Right ventricle myocardium superior (tissue), 1 donor: ENCODE results near the gene CTIF. TPM values are rescaled to one million over a fixed set of nuclear protein-coding genes. Genes with fewer than 3 reads are reported as not detected.
A peak's percentile ranks its signal among the peaks of the same experiment; 100 is the strongest.

ENCODE experiments used
- ATAC-seq: fragments of 200-7000 bp; cut with Tn5 transposase; one replicate; pipeline ENCODE4 v1.9.1; 2020; ENCODE audit warnings: mild to moderate bottlenecking; ENCODE audit not compliant: poor library complexity
- DNase-seq: peaks from one replicate; pipeline ENCODE4 v3.0.0-alpha.2; 2020
- intact Hi-C: fragments of 100-400 bp; cut with DNase I; formaldehyde crosslinking; loops from one replicate; pipeline ENCODE4 v1.11.2; 2022
- total RNA-seq: library from RNA; stranded (reverse); fragmentation: NEBNext Ultra II Directional; extraction: Animal tissue kit (Norgen Biotek cat#: 25700); gene quantifications from one replicate; pipeline ENCODE4 v1.2.1, GENCODE V29; 2021
- donor health status: DM: no; HTN: yes; CAD: no; lungs with severe emphysema.

Gene CTIF
- total RNA-seq, 1 donor from 2014 or later = 54.5 TPM

DNA sequence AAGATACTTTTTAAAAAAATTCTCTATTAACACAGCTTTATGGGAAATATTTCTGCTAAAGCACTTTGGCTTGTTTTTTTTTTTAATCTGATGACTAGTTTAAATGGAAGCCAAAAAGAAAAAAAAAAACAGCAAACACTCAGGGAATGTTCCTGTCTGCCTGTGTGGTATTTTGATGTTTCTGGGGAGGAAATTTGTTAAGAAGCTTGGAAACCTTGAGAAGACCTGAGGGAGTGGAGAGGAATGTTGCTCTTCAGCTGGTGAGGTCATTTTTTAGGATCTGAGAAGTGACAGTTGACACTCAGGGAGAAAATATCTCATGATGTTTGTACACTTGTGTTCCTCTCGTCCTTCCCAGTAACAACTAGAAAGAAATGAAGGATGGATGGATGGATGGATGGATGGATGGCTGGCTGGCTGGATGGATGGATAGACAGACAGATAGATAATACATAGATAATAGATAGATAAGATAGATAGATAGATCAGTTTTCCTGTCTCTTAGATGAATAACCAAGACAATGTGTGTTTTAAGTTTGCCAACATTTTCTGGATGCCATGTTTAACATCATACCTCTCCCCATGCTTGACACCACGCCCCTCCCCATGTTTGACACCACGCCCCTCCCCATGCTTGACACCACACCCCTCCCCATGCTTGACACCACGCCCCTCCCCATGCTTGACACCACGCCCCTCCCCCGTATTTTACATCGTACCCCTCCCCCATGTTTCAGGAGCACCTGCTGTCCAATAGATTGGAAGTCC is 84.8 kb downstream of the CTIF start:
- no peak for ATAC-seq

DNA sequence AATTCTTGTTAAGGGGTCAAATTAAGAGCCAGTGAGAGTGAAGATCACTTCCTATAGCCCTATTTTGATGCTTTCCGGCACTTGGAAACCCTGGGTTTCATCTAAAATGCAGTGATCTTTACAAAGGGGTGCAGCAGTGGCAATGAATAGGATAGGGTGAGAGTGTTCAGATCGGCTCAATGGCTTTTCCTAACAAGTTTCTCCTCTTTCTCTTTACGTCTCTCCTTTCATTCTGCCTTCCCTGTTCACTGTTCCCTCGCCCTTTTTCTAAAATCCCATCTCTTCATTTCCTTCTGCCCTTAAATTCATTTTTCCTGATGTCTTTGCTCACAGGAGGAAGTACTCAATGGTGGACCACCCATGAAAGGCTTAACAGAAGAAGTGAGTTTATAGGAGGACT is 86.0 kb downstream of the CTIF start:
- intact Hi-C loops = no loop called here
- DNase-seq (no peak), ATAC-seq (no peak)

More for the DNA sequence above, 84.8 kb downstream of the CTIF start:
- no peak for DNase-seq
- intact Hi-C loops = no loop called here

DNA sequence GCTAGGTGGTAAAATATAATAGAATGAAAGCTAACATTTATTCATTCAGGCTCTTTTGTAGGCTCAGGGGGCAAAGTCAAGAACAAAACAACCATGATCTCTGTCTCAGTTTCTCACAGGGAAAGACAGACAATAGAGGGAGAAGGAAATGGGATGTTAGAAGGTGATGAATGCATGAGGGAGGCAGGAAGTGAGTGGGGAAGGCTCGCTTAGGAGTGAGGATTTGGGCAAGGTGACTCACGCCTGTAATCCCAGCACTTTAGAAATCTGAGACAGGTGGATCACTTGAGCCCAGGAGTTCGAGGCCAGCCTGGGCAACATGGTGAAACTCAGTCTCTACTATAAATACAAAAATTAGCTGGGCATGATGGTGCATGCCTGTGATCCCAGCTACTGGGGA is 88.4 kb downstream of the CTIF start:
- DNase-seq (no peak), ATAC-seq (no peak)
- intact Hi-C loops = no loop called here

DNA sequence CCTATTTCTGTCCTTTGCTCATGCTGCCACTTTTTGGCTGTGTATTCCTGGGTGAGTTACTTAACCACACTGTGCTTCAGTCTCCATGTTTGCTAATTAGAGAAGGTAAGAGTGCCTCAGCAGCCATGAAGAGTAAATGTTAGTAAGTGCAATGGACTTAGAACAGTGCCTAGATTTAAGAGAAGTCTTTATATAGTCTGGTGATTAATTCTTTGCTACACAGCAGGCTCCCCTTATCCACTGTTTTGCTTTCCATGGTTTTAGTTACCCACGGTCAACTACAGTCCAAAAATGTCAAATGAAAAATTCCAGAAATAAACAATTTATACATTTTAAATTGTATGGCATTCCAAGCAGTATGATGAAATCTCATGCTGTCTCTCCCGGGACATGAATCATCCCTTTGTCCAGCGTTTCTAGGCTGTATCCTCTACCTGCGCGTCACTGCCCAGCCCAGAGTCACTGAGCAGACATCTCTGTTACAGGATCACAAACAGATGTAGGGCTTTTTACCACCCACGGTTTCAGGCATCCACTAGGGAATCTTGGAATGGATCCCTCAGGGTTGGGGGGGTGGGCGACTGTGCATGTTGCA is 91.0 kb downstream of the CTIF start:
- intact Hi-C loops = no loop called here
- DNase-seq (no peak), ATAC-seq (no peak)

DNA sequence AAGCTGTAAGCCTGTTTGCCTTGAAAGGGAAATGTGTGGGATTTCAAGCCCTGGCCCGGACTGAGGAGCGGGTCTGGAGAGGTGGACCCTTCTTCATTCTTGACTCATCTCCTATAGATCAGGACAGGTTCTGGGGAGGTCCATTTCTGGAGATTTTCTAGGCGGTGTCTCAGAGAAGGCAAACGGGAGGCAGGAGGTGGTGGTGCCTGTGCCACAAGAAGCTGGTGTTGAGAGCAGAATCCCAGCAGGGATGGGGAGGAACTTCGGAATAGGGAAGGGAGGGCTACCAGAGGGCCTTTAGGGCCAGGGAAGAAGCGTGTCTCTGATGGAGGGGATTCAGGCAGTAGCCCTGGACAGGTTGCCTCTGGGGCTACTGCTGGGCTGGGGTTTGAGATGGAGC is 93.0 kb downstream of the CTIF start:
- DNase-seq = no peak
- intact Hi-C loops = no loop called here
- no peak for ATAC-seq

DNA sequence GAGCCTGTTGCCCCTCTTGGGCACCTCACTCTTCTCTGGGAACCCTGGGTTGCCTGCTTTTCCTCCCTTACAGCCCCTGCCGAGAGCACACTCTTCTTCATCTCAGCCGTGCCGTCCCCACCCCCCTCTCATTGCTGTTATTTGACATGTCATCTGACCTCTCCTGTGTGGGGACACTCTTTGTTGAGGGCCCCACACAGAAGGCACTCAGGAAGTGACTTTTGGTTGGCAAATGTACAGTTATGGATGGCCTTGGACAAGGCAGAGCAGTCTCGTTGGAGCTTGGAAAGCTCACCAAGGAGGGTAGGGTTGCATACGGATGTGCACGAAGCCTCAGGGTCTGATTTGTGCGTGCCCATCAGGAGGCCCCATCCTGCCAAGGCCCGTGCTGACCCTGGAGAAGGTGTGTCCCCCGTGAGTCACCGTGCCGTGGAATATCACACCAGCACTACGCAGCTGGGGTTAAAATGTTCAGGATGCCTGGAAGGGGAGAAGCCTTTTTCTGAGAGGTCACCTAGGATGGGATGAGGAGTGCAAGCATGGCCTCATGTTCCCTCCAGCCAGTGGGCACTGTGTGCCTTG is 93.9 kb downstream of the CTIF start:
- intact Hi-C loops = no loop called here
- no peak for ATAC-seq
- DNase-seq = no peak

DNA sequence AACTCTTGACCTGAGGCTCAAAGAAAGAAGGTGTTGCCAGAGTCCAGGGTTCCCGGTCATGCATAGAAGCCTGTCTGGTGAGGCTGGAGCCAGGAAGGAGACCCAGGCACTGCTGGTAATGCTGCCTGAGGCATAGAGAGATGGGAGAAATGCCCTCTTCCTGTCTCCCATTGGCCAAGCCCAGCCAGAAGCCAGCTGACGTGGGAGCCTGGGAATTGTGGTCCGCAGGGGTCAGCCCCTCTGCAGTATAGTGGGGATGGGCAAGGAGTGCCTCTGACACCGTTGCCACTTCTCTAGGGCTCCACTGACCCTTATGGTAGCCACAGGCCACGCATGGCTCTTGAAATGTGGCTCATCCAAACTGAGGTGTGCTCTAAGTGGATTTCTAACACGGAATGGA is 95.7 kb downstream of the CTIF start:
- DNase-seq (no peak), ATAC-seq (no peak)
- intact Hi-C loops = no loop called here

DNA sequence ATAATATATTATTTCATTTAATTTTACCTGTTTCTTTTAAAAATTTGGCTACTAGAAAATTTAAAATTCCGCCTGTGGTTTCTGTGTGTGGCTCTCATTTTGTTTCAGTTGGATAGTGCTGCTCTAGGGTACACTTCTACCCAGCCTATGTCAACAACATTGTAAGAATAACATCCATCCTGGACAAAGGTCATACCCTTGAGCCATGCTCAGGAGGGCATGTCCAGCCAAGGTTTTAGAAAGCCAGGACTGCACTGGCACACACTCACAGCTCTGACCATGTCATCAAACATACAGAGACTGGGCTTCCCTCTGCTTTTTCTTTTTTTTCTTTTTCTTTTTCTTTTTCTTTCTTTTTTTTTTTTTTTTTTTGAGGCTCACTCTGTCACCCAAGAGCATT is 96.1 kb downstream of the CTIF start:
- ATAC-seq = peak; percentile 72

DNA sequence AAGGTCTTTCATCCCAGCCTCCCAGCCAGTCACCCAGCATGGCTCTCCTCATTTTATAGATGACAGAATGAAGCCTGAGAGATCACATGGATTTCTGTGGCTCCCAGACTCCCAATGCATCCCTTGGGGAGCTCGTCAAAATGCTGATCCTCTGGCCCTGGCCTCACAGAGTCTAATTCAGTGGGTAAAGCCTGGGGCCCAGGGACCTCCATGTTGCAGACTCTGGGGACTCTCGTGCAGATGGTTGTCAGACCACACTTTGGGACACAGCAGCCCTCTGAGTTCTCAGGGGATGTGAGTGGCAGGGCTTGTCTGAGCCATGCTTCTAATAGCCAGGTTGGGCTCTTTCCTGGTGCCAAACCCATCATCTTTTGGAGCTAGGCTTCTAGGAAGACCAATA is 97.0 kb downstream of the CTIF start:
- DNase-seq = no peak
- intact Hi-C loops = no loop called here
- no peak for ATAC-seq

More for the DNA sequence above, 96.1 kb downstream of the CTIF start:
- intact Hi-C loops = no loop called here
- no peak for DNase-seq

DNA sequence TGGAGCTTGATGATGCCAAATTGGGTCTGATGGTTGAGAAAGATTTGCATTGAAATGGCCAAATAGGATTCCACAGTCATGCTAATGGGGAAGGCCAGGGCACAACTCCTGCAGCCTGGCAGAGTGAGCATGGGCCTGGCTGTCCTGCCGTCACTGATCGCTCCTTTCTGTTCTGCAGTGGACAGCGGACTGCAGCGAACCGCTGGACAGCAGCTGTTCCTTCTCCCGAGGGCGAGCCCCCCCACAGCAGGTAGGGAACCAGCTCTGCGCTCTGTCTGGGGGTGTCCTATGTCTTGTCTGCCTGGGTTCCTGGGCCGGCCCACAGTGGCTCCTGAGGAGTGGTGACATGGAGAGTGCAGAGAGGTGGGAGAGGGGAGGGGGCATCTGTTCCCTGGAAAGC is 97.6 kb downstream of the CTIF start:
- DNase-seq (no peak), ATAC-seq (no peak)
- intact Hi-C loops = no loop called here

DNA sequence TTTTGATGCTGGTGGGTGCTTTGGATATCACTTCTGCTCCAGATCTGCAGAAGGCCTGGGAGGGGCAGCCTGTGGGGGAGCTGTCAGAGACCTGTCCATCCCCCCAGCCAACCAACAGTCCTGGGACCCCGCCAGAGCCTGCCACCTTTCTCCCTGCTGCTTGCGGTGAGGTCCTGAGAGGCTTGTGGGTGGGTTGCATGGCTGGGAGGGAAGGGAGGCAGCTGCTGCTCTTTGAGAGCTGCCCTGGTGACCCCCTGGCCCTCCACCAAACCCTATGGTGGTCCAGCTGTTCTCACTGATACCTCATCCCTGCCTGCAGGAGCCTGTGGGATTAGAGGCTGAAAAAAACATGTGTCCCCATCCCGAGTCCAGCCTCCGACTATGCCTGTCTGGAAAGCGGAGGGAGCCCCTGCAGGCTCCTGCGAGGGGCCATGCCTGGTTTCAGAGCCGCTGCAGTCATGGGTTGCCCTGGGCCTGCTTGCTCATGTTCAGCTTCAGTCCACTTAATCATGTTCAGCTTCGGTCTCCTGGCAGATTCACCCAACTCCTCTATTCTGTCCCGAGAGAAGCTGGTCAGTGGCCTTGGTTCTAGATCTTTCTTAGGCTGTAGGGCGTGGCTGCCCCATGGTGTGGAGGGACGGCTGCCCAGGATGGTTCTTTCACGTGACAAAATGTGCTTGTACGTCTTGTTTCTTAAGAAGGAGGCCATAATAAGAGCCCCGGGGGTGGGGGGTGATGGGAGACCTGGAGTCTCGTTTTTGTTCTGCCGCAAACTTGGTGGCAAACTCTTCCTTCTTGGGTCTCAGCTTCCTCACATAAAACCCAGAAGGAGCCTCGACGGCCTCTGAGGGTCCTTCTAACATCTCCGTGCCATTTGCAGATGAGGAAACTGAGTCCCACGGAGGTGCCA is 98.5 kb downstream of the CTIF start:
- DNase-seq (no peak), ATAC-seq (no peak)
- intact Hi-C loops = no loop called here

DNA sequence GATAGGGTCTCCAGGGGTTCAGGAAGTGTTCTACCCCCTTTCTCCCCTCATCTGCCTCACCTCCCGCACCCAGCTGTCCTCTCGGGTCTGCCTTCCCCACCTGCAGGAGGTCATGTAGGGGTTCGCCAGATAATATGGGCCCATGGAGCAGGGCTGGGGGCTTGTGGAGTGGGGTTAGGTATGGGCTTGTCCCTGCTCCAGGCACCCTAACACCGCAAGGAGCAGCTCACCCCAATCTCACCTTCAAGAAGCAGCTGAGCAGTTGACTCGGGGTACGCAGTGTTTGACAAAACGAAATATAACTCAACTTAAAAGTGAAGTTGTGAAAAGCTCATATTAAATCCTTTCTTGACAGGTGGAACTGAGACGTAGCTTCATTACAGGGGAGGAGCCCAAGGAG is 99.6 kb downstream of the CTIF start:
- ATAC-seq (no peak), DNase-seq (no peak)
- intact Hi-C loops = no loop called here

DNA sequence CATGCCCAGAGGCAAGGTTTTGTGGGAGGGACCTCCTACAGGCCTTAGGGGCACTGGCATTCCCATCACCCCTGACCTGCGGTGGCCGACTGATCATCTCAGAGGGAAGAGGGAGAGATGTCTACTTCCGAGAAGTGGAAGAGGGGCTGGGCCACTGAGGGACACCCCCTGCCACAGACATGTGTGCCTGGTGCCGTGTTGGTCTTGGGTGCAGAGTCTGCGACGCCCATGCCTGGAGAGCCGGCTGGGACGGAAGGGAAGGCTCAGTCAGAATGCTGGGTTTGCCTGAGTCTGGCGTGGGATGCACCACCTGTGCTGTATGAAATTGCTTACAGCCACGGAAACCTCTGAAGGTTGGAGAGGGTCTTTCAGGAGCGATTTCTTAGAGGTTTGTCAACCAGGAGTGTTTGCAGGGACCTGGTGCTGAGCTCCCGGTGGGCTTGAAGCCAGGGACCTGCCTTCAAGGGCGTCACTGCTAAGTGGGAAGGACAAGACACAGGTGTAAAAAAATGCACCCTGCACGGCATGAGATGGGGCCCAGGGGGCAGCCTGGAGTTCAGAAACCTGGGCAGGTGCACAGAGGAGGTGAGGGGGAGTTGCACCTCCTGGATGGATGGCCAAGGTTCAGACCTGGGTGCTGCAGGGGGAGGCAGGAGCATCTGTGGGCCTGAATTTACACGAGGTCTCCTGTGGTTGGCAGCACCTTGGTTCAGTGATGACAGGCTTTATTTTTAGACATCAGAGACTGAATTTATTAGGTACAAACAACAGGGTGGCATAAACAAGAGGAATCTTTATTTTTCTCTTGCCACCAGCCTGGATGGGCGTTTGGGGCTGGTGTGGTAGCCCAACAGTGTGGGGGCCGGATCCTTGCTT is 100.3 kb downstream of the CTIF start:
- ATAC-seq (peak; percentile 45), DNase-seq (no peak)
- intact Hi-C loops = no loop called here

DNA sequence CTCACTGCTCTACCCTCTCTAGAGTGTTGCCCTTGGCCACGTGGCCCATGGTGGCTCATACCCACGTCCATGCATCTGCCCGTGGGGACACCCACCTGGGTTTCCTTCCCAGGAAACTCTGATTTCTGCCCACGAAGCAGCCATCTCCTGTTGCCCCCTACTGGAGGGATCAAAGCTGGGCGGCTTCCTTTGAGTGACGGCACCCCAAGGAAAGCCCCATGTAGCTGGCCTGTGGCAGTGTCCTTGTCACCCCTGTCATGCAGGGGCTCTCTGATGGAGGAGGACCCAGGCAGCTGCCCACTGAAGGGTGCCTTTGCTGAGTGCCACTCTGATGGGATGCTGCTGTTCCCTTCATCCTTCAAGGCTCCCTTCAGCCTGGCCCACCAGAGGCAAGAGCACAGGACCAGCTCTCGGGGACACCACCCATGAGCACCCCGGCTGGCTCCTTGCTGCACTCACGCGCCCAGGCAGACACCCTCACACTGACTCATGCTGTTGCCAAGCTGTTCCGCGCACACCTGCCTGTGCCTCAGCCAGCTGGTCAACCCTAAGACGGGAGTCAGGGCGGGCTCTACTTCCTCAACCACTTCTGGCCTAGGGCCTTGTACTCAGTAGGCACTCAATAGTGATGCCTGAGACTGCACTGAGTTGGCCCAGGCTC is 101.1 kb downstream of the CTIF start:
- DNase-seq (no peak), ATAC-seq (peak; percentile 13)
- intact Hi-C loops = no loop called here

DNA sequence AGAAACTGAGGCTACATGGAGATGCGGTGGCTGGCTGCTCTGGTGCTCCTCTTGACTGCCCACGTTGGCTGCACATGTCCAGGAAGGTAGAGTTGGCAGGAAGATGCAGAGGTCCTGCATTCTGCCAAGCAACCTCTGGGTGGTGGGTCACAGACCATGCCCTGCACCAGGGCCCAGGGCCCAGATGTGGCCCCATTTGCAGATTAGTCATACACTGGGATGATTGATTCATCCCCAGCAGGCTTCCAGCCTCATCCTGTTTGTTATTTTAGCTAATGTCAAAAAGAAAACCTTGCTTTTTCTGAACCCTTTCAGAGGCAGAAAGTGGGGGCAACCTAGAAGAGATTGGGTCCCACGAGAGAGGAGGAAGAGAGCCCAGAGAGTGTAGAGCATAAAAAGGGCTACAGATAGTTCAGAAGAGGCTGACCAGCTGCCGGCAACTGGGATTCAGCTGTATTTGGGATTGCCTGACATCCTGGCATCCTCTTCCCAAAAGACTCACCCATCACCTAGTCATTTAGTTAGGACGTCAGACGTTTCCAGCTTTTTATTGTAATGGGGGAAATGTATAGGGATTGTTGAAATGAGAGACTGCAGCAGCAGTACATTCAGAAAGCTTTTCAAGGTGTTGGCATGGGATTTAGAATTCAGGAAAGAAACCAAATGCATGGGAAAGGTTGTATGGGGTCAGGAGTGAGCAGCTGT is 101.9 kb downstream of the CTIF start:
- DNase-seq (no peak), ATAC-seq (no peak)
- intact Hi-C loops = no loop called here

DNA sequence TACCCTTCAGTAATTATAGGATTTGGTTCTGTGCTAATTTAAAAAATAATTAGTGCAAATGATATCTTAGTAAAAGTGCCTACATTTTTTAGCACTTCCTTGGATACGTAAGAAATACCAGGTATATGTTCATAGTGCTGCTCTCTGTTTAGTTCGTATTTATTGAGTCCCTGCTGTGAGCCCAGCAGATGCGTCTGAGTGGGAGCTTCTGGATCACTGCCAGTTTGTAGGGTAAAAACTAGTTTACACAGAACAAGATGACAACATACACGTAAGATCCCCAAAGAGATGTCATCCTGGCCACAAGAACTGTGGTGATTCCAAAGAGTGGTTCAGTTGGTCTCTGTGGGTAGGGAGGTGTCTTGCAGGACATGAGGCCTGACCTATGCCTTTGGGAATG is 103.2 kb downstream of the CTIF start:
- DNase-seq = no peak
- no peak for ATAC-seq
- intact Hi-C loops = no loop called here

DNA sequence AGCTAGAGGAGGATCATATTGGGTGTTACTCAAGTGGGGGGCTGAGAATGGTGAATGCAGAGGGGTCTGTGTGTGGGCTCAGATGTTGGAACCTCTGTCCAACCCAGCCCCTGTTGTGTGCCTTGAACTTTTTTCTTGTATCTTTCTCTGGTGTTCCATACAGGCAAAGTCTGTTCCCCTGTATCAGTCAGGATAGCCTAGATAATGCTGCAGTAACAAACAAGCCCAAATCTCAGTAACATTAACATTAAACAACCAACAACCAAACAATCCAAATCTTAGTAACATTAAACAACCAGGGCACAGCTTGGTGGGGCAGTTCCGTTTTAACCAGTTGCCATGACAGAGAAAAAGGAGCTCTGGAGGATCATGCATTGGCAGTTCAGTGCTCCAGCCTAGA is 103.7 kb downstream of the CTIF start:
- intact Hi-C loops = no loop called here
- ATAC-seq = no peak
- no peak for DNase-seq
